OCI-LY7 (cell line): ENCODE measurements around the gene KCNK13.

Source experiments
- EZH2phosphoT487 ChIP-seq: fragments of 200-600 bp; sonication (generic); IDR thresholded peaks from 2 replicates; pipeline ENCODE4 v1.6.1; 2018; ENCODE audit warnings: low read depth, borderline replicate concordance, mild to moderate bottlenecking, mixed run types, antibody characterized with exemption, low read length, moderate library complexity, mixed read lengths
- TF ChIP-seq, protein P1 (sequence below): fragments of 200-600 bp; sonication (generic); conservative IDR thresholded peaks from 2 replicates; pipeline ENCODE4 v1.5.1; 2014; ENCODE audit warnings: mild to moderate bottlenecking, antibody characterized with exemption, low read length, moderate library complexity, mixed read lengths

DNA sequence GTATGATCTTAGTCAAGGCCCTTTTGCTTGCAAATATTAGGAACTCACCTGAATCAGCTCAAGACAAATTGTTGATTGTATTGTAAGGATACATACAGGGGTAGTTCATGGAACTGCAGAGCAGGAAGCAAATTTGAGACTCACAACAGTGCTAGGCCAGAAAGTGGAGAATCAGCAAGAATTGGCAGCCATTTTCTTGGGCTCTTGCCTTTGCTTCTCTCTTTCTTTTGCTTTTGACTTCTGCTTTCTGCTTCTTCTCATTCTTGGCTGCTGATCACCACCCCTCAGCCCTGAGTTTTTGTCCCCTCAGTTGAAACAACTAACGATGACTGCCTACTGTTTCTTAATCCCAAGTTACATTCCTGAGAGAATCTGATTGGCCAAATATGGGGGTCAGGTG lies 34.8 kb downstream of the KCNK13 start:
- TF ChIP-seq EZH2phosphoT487, result no peak
- TF ChIP-seq, protein P1, sequence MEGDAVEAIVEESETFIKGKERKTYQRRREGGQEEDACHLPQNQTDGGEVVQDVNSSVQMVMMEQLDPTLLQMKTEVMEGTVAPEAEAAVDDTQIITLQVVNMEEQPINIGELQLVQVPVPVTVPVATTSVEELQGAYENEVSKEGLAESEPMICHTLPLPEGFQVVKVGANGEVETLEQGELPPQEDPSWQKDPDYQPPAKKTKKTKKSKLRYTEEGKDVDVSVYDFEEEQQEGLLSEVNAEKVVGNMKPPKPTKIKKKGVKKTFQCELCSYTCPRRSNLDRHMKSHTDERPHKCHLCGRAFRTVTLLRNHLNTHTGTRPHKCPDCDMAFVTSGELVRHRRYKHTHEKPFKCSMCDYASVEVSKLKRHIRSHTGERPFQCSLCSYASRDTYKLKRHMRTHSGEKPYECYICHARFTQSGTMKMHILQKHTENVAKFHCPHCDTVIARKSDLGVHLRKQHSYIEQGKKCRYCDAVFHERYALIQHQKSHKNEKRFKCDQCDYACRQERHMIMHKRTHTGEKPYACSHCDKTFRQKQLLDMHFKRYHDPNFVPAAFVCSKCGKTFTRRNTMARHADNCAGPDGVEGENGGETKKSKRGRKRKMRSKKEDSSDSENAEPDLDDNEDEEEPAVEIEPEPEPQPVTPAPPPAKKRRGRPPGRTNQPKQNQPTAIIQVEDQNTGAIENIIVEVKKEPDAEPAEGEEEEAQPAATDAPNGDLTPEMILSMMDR, result no peak
